Fibroblast of pulmonary artery (primary cell): Measurements from ENCODE around the gene HOXA3.

ENCODE experiments used
- DNase-seq: peaks from one replicate; pipeline ENCODE4 v3.0.0-alpha.2; 2010; ENCODE audit warnings: low read depth
- H3K4me3 ChIP-seq: replicated peaks from 2 replicates; pipeline ENCODE4 v1.5.1; 2011; ENCODE audit warnings: low read depth, mild to moderate bottlenecking, control low read depth, low read length, moderate library complexity
- CTCF ChIP-seq: IDR thresholded peaks from 2 replicates; pipeline ENCODE4 v1.5.1; 2011; ENCODE audit warnings: mild to moderate bottlenecking, control low read depth, low read length, inconsistent platforms; ENCODE audit errors: missing control alignments

Gene HOXA3

GRCh38 chr7:27125986-27126394, 26.4 kb downstream of the HOXA3 start:
- no peak for DNase-seq
- TF ChIP-seq CTCF, result no peak
- H3K4me3 ChIP-seq, result no peak overlapping the region

GRCh38 chr7:27124902-27125689, 27.3 kb downstream of the HOXA3 start:
- DNase-seq, result no peak

DNA sequence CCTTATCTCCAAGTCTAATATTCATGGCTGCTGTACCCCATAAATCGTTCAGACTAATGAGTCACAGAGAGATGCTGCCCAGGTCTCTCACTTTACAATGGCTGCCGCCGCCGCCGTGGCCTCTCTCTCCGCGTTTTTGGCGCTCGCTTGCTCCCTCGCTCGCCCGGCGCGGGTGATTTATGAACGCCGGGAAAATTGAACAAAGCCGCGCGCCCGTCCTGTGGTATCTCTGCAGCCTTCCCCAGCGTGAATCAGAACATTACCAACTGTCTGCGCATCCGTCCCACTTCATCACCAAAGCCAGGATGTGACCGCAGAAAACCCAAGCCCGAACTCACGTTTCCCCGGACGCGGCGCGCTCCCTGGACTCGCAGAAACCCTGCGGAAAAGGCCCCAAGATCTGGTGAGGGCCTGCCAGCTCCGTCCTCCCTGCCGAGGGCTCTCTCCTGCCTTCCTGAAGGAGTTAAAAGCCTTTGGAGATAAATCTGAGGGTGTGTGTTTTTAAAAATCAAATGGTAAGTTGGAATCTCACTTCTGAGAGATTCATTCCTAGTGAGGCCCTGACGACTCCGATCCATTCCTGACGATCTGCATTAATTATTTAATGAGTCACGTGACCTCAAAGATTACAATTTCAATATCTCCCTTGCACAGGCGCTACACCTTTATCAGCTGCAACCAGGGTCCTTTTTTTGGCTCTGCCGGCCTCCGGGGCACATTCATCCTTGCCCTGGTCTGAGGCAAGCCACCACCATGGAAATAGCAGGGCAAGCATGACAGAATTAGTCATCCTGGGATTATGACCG, 28.1 kb downstream of the HOXA3 start:
- no peak overlapping the region for H3K4me3 ChIP-seq
- TF ChIP-seq CTCF, result no peak
- DNase-seq, result peak; percentile 61

More at GRCh38 chr7:27124902-27125689, 27.3 kb downstream of the HOXA3 start:
- H3K4me3 ChIP-seq, result no peak overlapping the region
- no peak for TF ChIP-seq CTCF

- DNase-seq, result no peak
- no peak overlapping the region for H3K4me3 ChIP-seq
- no peak for TF ChIP-seq CTCF
Observed at GRCh38 chr7:27123477-27124053, 28.8 kb downstream of the HOXA3 start.

GRCh38 chr7:27123007-27123476, 29.3 kb downstream of the HOXA3 start:
- no peak overlapping the region for H3K4me3 ChIP-seq

More at GRCh38 chr7:27123007-27123476, 29.3 kb downstream of the HOXA3 start:
- TF ChIP-seq CTCF, result no peak
- DNase-seq, result no peak
